HG03064 (cell line): ENCODE measurements around the gene NELL1.
"Not testable (repeated sequence)": the region's sequence is repeated elsewhere in the genome, so short reads cannot be mapped to it uniquely, and the experiment has no call there.

Experiments used
- ATAC-seq: cut with Tn5 transposase; IDR thresholded peaks from one replicate; pipeline ENCODE4 v1.9.1; 2021; ENCODE audit warnings: low read depth; ENCODE audit not compliant: unreplicated experiment

Gene NELL1

GRCh38 chr11:20762116-20762844 is 92.9 kb downstream of the NELL1 start:
- no peak for ATAC-seq

GRCh38 chr11:20762980-20763379 is 93.6 kb downstream of the NELL1 start:
- no peak for ATAC-seq

- no peak for ATAC-seq
Observed at GRCh38 chr11:20770414-20770946, 101.1 kb downstream of the NELL1 start.

GRCh38 chr11:20771026-20771425 is 101.6 kb downstream of the NELL1 start:
- no peak for ATAC-seq

GRCh38 chr11:20771681-20772080 is 102.3 kb downstream of the NELL1 start:
- ATAC-seq = no peak

- ATAC-seq = no peak
Observed at GRCh38 chr11:20775331-20775730, 105.9 kb downstream of the NELL1 start.

- ATAC-seq = no peak
Observed at GRCh38 chr11:20782775-20783174, 113.4 kb downstream of the NELL1 start.

- ATAC-seq = no peak
Observed at GRCh38 chr11:20783220-20783619, 113.8 kb downstream of the NELL1 start.

- ATAC-seq = no peak
Observed at GRCh38 chr11:20790622-20791021, 121.2 kb downstream of the NELL1 start.

- ATAC-seq = no peak
Observed at GRCh38 chr11:20795005-20795404, 125.6 kb downstream of the NELL1 start.

- no peak for ATAC-seq
Observed at GRCh38 chr11:20808328-20808727, 138.9 kb downstream of the NELL1 start.

GRCh38 chr11:20821046-20821445 is 151.7 kb downstream of the NELL1 start:
- no peak for ATAC-seq

GRCh38 chr11:20821470-20821869 is 152.1 kb downstream of the NELL1 start:
- no peak for ATAC-seq

- no peak for ATAC-seq
Observed at GRCh38 chr11:20824773-20825172, 155.4 kb downstream of the NELL1 start.

- no peak for ATAC-seq
Observed at GRCh38 chr11:20835561-20835960, 166.2 kb downstream of the NELL1 start.

GRCh38 chr11:20839231-20839630 is 169.8 kb downstream of the NELL1 start:
- no peak for ATAC-seq

GRCh38 chr11:20840341-20840740 is 171.0 kb downstream of the NELL1 start:
- ATAC-seq = no peak

GRCh38 chr11:20844216-20844615 is 174.8 kb downstream of the NELL1 start:
- no peak for ATAC-seq

- ATAC-seq = no peak
Observed at GRCh38 chr11:20844630-20845029, 175.2 kb downstream of the NELL1 start.

- no peak for ATAC-seq
Observed at GRCh38 chr11:20854215-20854955, 185.0 kb downstream of the NELL1 start.

GRCh38 chr11:20861322-20861721 is 191.9 kb downstream of the NELL1 start:
- no peak for ATAC-seq

- ATAC-seq = not testable (repeated sequence)
Observed at GRCh38 chr11:20862263-20862662, 192.9 kb downstream of the NELL1 start.
